Ramos (cell line): ENCODE measurements around the gene CNTNAP4.

ENCODE experiments used
- in situ Hi-C: fragments of 300-500 bp; cut with MboI; formaldehyde crosslinking; loops from one replicate; pipeline ENCODE4 v1.14.3; 2022; ENCODE audit warnings: low sequenced_read_pairs; ENCODE audit not compliant: unreplicated experiment

The CNTNAP4 gene

GRCh38 chr16:76571755-76572154 is 294.6 kb downstream of the CNTNAP4 start:
- in situ Hi-C loops, result no loop called here

DNA sequence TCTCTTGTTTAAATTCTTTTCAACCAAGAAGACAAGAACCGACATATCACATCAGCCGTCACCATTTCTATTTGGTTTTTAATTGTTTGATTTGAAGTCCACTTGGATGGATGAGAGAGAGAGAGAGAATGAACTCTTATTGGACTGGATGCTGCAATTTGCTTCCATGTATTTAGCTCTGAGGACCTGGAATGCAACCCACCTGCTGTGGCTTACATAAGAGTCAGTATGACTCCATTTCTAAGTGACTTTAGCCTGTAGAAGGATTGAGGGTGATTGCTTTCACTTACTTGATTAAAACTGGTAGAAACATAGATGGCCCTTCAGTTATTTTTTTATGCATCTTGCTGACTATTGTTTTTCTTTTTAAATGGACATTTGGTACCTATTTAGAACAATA is 296.1 kb downstream of the CNTNAP4 start:
- in situ Hi-C loops, result no loop called here

DNA sequence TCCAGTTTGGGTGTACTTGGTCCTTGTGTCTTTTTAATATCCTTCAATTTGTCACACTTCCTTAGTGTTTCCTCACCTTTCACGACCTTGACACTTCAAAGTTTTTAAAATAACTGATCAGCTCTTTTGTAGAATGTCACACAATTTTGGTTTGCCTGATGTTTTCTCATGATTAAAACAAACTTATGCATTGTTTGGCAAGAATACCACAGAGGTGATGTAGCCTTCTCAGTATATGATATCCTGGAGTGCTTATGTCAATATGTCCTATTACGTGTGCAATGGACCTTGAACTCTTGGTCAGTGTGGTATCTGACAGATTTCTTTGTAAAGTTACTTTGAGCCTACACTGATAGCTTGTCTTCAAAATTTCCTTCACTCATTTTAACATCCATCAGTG is 297.4 kb downstream of the CNTNAP4 start:
- in situ Hi-C loops, result no loop called here

- in situ Hi-C loops, result no loop called here
Measured at GRCh38 chr16:76576526-76576925, 299.3 kb downstream of the CNTNAP4 start.

- in situ Hi-C loops, result no loop called here
Measured at GRCh38 chr16:76577003-76577402, 299.8 kb downstream of the CNTNAP4 start.

- in situ Hi-C loops, result no loop called here
Measured at GRCh38 chr16:76579277-76579922, 302.2 kb downstream of the CNTNAP4 start.

GRCh38 chr16:76583466-76583865 is 306.3 kb downstream of the CNTNAP4 start:
- in situ Hi-C loops, result no loop called here

DNA sequence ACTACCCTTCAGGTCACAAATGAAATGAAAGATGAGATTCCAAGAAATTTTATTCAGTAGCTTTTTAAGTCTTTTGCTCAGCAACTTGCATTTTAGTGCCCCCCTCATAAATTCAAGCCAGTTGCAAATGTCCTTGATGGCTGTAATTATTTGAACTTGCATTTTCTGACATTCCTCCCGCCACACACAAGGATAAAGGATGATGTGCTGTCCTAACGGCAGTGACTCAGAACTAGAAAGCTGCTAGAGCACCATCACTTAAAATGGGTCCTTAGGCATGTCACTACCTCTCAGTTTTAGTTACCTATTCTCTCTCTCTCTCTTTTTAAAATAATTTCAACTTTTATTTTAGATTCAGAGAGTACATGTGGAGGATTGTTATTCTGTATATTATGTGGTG is 306.7 kb downstream of the CNTNAP4 start:
- in situ Hi-C loops, result no loop called here

DNA sequence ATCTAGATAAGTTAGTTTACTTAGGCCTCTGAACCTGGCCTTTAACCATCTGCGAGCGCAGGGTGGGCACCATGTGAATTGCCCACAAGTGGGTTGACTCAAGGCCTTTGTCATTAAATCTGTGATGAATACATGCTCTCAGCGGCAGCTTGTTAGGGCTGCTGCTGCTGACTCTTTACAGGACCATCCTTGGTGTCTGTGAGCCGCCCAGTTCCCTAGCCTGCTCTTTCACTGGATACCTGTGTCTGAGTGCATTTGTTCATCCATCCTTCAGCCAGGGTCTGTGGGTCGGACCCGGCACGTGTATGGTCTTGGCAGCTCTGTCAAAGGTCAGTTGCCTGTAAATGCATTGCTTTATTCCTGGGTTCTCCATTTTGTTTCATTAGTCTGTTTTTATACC is 321.3 kb downstream of the CNTNAP4 start:
- in situ Hi-C loops, result no loop called here

DNA sequence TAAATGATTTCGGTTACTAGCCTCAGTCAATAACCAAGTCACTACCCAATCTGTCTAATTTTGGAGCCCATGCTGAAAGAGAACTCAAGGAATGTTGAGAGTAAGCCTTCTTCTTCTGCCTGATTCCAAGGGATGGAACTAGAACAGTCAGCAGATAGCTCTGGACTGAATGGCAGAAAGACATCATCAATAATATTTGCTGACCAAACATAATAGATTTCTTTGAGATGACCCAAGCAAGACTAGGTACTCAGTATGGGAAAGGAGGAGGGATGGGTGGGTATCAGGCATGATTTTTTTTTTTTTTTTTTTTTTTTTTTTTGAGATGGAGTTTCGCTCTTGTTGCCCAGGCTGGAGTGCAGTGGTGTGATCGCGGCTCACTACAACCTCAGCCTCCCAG is 330.1 kb downstream of the CNTNAP4 start:
- in situ Hi-C loops, result no loop called here
